Kidney epithelial cell (primary cell): ENCODE data around the gene RASAL2. TPM values are rescaled to one million over a fixed set of nuclear protein-coding genes. Genes with fewer than 3 reads are reported as not detected.

Experiments used
- DNase-seq: peaks from one replicate; pipeline ENCODE4 v3.0.0-alpha.2; 2010; ENCODE audit warnings: low read depth
- H3K27me3 ChIP-seq: 2 replicates; pipeline ENCODE4 v1.6.0; 2011; ENCODE audit warnings: low read length; ENCODE audit not compliant: control insufficient read depth, insufficient read depth
- H3K36me3 ChIP-seq: 2 replicates; pipeline ENCODE4 v1.5.1; 2011; ENCODE audit warnings: low read length; ENCODE audit not compliant: control insufficient read depth, insufficient read depth
- H3K4me3 ChIP-seq: 2 replicates; pipeline ENCODE4 v1.5.1; 2011; ENCODE audit warnings: low read depth, mild to moderate bottlenecking, control low read depth, low read length
- total RNA-seq: library from RNA; depleted of rRNA; stranded (reverse); fragments of >200 nt; gene quantifications from 2 replicates; pipeline ENCODE4 v1.2.3, GENCODE V29; 2015
- TF ChIP-seq, protein P1 (sequence below): IDR thresholded peaks from 2 replicates; pipeline ENCODE4 v1.5.1; 2011; ENCODE audit warnings: mild to moderate bottlenecking, moderate library complexity, low read length, control low read depth, inconsistent platforms; ENCODE audit not compliant: insufficient read depth, poor library complexity, severe bottlenecking

The RASAL2 gene
- total RNA-seq, 1 donor from 2014 or later: 18.3 TPM

DNA sequence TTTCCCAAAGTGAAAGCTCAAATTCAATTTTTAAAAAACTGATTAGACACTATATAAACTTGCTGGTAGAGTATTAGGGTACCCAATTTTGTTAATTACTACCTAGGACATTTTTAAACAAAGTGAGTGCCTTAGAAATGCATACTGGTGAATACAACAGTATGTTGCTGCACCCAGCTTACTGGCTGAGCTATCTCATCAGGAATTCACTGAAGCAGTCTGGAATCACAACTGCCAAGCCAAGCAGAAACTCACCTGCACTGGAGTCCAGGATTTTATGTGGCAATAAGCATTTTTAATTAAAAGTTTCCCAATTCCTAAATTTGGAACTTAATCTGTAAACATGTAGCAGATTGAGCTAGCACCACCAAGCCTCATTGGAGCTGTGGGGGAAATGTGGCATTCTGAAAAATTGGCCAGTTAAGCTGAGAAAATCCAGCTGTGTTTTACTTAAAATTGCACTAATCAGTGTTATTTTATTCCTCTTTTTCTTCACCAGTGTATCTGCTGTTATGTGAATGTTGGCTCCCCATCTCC is 341.1 kb downstream of the RASAL2 start:
- no peak for DNase-seq
- TF ChIP-seq, protein P1, sequence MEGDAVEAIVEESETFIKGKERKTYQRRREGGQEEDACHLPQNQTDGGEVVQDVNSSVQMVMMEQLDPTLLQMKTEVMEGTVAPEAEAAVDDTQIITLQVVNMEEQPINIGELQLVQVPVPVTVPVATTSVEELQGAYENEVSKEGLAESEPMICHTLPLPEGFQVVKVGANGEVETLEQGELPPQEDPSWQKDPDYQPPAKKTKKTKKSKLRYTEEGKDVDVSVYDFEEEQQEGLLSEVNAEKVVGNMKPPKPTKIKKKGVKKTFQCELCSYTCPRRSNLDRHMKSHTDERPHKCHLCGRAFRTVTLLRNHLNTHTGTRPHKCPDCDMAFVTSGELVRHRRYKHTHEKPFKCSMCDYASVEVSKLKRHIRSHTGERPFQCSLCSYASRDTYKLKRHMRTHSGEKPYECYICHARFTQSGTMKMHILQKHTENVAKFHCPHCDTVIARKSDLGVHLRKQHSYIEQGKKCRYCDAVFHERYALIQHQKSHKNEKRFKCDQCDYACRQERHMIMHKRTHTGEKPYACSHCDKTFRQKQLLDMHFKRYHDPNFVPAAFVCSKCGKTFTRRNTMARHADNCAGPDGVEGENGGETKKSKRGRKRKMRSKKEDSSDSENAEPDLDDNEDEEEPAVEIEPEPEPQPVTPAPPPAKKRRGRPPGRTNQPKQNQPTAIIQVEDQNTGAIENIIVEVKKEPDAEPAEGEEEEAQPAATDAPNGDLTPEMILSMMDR: no peak
- H3K27me3 ChIP-seq: no peaks in the 10 kb centered on the region
- no peak overlapping the region for H3K4me3 ChIP-seq
- no peaks in the 10 kb centered on the region for H3K36me3 ChIP-seq

DNA sequence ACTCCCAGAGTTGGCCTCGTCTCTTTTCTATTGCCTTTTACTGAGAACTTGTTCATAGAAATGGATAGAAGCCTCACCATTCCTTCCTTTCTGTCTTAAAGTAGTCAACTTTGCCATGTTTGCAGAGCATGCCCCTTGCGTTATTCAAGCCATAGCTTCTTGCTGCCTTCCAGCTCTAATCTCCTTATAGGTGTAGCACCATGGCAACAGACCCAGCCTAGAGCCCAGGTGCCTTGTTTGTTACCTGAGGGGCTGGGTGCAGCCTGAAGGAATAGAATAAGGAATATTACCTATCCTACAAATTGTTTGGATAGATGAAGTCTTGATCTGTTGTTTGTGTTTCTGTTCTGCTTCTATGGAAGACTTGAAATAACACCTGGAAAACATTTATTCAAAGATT is 343.0 kb downstream of the RASAL2 start:
- DNase-seq: no peak
- H3K36me3 ChIP-seq: no peaks in the 10 kb centered on the region
- H3K27me3 ChIP-seq: no peaks in the 10 kb centered on the region
- H3K4me3 ChIP-seq: no peak overlapping the region
- TF ChIP-seq, protein P1: no peak

DNA sequence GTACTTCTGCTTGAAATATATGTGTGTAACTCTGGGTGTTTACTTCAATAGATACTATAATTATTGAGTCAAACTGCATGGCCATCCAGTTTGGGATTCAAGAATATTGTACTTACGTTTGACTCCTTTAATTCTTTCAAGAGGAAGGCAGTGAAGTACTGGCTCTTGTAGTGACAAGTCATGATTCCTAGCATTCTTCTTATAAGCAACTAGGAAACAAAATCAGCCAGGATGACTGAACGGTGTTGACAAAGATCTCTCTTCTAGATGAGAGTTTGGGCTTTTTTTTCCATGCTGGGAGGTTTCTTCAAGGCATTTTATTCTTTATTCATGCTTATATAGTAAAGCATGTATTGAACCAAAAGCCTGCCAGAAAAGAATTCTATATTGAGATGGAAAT is 344.5 kb downstream of the RASAL2 start:
- DNase-seq: no peak
- no peaks in the 10 kb centered on the region for H3K27me3 ChIP-seq
- TF ChIP-seq, protein P1: no peak
- no peak overlapping the region for H3K4me3 ChIP-seq
- no peaks in the 10 kb centered on the region for H3K36me3 ChIP-seq

DNA sequence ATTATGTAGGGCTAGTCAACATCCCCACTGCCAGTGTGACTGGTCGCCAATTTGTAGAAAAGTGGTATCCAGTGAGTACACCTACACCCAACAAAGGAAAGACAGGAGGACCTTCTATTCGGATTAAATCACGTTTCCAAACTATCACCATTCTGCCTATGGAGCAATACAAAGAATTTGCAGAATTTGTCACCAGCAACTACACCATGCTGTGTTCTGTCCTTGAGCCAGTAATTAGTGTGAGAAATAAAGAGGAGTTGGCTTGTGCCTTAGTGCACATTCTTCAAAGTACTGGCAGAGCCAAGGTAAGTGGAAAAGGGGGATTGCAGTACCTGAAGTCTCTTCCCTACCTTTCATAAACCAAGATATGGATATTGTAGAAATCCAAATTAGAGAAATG is 349.0 kb downstream of the RASAL2 start:
- TF ChIP-seq, protein P1: no peak
- no peaks in the 10 kb centered on the region for H3K27me3 ChIP-seq
- H3K36me3 ChIP-seq: no peaks in the 10 kb centered on the region
- no peak overlapping the region for H3K4me3 ChIP-seq
- no peak for DNase-seq

DNA sequence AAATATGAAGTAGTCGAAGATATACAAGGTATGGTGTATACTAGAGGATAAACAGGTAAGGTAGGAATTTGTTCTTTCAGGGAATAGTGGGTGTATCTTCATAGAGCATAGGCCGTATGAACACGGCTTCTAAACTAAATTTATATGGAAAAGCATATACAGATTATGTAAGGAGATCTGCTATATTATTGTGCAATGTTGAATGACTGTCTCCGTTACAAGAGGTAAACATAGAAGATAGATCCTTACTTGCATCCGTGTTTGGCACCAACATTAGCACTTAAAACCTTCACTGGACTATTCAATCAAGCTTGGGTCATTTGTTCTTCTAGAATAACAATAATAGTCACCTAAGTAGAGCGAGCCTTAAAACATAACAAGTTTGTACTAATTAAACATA is 357.0 kb downstream of the RASAL2 start:
- Histone ChIP-seq H3K27me3 (no peaks in the 10 kb centered on the region), H3K4me3 (no peak overlapping the region), H3K36me3 (peaks cover 2% of the 10 kb centered on the region)
- TF ChIP-seq, protein P1: no peak
- no peak for DNase-seq

DNA sequence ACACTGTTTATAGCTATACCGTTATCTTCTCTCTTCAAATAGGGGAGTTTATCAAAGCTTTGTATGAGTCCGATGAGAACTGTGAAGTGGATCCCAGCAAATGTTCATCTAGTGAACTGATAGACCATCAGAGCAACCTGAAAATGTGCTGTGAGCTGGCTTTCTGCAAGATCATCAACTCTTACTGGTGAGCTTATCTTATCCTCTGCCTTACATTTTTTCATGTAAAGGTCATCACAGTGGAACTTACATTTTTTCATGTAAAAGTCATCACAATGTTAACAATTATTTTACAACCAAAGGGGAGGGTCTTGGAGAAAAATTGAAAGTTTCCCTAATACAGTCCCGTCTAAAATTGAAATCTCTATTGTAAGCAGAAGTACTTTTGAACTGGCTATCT is 357.6 kb downstream of the RASAL2 start:
- TF ChIP-seq, protein P1: no peak
- DNase-seq: no peak
- H3K27me3 ChIP-seq: no peaks in the 10 kb centered on the region
- H3K36me3 ChIP-seq: peaks cover 2% of the 10 kb centered on the region
- H3K4me3 ChIP-seq: no peak overlapping the region
